Dermis microvascular lymphatic vessel endothelial cell (primary cell): ENCODE measurements around the gene CDC42. TPM values are rescaled to one million over a fixed set of nuclear protein-coding genes. Genes with fewer than 3 reads are reported as not detected.

Experiments
- DNase-seq, 2 donors: peaks; one replicate each; pipeline versions ENCODE4 v3.0.0 to v3.0.0-alpha.2; 2010; ENCODE audit warnings: low read depth in 2 of 2
- total RNA-seq: library from RNA; depleted of rRNA; stranded (reverse); fragments of >200 nt; gene quantifications from 2 replicates; pipeline ENCODE4 v1.2.1, GENCODE V29; 2014

Gene CDC42
- total RNA-seq, 1 donor from 2014 or later, result 802 TPM

DNA sequence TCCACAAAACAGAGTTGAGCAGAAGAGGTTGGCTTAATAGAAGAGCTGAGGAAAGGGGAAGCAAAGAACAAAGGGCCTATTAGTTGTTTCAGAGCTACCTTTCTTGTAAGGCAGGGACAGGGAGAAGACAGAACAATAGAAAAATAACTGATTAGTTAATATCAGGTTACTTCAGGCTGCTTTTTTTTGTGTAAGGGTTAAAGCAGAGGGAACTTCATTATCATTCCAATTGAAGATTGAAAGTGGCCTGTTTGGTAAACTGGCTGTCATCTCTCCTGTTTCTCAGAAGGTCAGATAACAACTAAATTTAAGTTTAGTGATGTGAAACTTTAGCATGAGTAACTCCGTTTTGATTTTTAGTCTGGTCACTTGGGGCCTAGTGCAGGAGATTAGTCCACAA is 22.3 kb downstream of the CDC42 start:
- DNase-seq, result no peak

DNA sequence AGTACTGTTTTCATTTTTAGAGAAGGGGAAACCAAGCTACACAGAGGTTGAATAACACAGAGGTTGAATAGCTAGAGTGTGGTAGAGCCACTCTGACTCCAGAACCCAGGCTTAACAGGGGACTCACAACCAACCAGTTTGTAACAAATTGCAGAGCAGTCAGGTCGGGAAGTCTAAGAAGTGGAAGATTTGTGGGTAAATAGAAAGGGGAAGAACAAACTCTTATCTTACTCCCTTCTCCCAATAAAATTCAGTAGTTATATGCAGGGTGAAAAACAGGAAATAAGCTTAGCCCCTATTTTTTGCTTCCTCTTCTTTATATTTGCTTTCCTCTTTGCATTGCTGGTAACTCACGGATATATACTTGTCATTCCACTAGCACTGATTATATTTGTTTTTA is 23.2 kb downstream of the CDC42 start:
- no peak for DNase-seq

DNA sequence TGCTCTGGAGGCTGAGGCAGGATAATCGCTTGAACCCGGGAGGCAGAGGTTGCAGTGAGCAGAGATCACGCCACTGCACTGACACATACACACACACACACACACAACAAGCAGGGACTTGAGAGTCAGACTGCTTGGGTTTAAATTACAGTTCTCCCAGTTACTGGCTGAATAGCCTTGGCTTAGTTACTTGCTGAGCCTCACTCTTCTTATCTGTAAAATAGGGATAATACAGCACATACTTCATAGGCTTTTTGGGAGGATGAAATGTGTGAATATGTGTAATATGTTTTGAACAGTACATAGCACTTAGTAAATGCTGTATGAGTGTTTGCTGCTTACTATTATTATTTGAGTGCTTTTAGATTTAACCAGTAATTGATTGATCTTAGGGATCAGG is 23.8 kb downstream of the CDC42 start:
- no peak for DNase-seq

- peak in 1 of 2 donors; percentile 31 for DNase-seq
These were observed 25.2 kb downstream of the CDC42 start for GRCh38 chr1:22077728-22078127.

DNA sequence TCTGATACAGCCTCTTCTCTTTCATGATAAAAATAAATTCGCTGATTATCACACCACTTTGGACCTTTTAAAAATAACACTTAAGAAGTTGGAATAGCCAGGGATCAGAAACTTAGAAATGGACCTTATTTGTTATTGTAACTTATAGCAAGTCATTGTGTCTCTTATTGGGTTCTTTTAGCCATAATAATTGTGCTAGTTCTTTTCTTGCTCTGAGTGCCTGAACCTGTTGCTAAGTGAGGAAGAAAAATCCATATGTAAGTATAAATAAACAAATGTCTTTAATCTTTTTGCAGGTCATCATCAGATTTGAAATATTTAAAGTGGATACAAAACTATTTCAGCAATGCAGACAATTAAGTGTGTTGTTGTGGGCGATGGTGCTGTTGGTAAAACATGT is 25.6 kb downstream of the CDC42 start:
- DNase-seq, result no peak

GRCh38 chr1:22080191-22080590 is 27.7 kb downstream of the CDC42 start:
- DNase-seq, result no peak

DNA sequence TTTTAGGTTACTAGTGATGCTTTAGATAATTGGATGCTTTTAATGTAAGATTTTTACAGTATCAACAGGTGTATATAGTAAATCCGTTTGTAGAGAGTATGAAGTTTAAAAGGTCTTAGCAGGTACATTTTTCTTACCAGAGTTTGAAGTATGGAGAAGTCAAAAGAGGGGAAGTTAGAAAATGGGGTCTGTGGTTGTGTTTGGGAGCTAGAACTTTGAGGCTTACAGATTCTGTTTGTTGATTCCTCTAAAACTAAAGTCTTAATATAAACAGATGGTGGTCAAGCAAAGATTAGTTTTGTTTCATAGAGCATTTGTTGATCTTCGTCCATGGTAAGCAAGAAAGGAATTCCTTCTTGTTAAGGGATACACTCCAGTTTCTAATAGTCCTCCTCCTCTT is 35.8 kb downstream of the CDC42 start:
- no peak for DNase-seq

DNA sequence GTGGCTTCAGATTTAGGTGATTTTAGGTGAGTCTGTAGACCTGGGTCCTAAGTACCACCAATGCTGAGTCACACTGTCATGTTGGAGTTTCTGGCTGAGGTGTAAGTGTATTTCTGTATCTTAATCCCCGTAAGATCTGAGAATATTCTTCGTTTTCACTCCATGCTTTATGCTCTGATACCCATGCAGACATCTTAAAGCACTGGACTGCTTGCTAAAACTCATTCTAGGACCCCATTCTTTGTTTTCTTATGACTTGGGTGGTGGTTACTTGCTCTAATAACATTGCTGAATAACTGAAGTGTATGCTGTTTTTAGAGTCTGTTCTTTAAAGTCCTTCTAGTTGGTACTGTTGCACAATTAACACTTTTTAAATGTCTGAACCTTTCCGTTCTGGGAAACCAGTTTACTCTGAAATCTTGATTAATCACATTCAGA is 36.6 kb downstream of the CDC42 start:
- DNase-seq, result no peak

DNA sequence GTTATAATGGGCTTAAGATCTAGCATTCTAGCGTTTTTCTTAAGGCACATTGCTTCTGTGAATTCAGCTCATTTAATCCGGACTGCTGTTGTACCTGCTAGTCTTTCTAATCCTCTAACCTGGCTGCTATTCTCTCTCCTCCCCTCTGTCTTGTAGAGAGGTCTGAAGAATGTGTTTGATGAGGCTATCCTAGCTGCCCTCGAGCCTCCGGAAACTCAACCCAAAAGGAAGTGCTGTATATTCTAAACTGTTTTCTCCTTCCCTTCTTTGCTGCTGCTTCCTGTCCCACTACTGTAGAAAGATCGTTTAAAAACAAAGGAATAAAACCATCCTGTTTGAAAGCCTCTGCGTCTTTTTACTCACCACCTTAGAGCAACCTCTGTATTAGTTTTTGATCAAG is 37.3 kb downstream of the CDC42 start:
- DNase-seq, result peak in 1 of 2 donors; percentile 28

DNA sequence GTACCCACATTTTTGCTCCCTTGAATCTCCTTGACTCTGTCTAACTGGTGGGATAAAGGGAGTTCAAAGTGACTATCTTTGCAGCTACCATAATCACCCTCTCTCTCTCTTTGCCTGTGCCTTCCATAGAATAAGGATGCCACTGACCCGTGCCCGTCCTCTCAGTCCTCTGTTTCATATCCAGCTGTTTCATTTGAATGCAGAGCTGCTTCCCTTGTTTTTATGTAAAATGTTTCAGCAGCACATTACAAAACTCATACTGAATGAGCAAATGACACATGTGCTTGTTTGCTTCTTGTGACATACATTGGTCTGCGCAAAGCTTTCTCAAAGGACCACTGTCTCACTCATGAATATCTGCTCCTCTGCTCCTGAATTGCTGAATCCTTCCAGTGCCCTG is 38.4 kb downstream of the CDC42 start:
- DNase-seq, result no peak

DNA sequence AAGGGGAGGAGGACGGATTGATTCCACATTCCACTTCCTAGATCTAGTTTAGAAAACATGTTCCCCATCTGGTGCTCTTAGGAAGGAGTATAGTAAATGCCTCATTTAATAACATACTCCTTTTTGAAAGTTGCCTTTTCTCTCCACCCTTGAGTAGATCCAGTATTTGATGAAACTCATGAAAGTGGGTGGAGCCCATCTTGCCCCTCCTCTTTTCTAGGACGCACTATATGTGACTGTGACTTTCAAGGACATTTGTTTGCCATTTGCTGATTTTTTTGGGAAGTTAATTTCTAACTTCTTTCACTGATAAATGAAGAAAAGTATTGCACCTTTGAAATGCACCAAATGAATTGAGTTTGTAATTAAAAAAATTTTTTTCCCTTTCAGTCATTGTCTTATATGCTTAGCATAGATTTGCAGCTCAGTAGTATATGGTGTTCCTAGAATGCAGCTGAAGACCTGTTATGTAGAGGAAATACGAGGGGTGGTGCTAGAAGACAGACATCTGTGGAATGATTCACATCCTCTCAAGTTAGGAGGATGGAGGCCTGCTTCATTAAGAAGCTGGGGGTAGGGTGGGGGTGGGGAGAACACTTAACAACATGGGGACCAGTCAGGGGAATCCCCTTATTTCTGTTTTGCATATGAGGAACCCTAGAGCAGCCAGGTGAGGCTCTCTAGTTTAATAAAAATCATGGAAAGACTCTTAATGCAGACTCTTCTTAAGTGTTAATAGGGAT is 39.7 kb downstream of the CDC42 start:
- DNase-seq, result peak in 1 of 2 donors; percentile 72

DNA sequence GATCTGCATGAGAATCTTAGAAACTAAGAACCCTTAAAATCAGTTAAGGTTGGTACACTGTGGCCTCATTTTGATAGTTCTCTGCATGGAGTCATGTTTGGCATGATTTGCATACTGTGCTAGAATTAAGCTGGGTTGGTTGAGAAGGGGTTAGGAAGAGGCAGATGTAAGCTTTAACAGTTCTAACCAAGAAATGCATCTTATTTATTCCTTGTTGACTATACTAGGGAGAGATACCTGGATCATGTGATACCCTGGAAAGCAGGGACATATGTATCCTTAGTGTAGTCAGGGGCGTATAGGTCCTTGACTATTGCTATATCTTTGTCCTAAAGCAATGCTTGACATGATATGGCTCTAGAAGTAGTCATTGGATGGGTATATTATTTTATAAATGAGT is 41.0 kb downstream of the CDC42 start:
- no peak for DNase-seq

DNA sequence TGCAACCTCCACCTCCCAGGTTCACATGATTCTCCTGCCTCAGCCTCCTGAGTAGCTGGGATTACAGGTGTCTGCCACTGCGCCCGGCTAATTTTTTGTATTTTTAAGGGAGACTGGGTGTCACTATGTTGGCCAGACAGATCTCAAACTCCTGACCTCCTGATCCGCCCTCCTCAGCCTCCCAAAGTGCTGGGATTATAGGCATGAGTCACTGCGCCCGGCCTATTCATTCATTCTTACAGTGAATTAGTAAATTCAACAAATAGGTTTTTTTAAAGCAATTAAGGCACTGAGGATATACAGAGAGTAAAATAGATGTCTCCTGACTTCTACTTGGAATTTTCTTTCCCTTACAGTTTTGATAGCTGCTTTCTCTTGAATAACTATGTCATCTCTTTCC is 43.5 kb downstream of the CDC42 start:
- DNase-seq, result no peak

DNA sequence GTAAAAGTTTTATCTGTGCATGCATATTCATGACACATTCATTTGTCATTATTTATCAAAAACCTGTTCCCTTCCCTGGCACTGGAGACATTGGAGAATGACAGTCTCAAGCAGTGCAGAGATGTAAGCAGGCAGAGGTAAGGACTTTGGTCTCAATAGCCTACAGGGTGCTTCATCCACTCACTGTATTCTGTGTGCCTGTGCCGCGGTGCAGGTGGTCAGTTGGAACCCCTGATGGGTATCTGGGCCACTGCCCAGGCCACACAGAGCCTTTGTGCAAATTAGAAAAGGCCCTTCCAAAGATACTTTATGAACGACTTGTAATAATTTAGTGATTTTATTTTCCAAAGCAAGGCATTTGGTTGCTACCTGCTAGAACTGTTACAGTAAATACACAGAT is 44.0 kb downstream of the CDC42 start:
- DNase-seq, result no peak

DNA sequence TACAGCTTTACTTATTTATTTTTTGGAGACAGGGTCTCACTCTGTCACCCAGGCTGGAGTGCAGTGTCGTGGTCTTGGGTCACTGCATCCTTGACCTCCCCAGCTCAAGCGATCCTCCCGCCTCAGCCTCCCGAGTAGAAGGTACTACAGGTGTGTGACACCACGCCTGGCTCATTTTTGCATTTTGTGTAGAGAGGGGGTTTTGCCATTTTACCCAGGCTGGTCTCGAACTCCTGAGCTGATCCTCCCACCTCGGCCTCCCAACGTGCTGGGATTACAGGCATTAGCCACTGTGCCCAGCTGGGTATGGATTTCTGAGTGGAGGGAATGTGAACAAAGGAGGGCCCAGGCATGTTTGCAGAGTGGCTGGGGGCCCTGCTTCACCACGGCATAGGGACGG is 46.2 kb downstream of the CDC42 start:
- DNase-seq, result no peak

DNA sequence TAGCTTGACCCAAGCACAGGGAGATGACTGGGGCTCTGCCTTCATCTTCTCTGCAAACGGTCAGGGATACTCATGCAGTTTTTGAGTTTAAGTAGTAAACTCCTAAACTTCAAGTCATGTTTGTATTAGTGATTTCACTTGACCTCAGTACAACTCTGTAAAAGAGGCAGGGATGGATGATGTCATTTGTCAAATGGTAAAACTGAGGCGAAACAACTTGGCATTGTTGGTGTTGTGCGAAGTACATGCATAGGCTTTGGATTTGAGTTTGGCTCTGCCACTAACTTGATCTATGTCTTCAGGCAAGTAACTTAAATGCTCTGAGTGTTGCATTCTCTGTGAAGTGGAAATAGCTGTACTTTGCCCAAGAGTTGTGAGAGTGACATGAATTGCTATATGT is 47.7 kb downstream of the CDC42 start:
- DNase-seq, result no peak

DNA sequence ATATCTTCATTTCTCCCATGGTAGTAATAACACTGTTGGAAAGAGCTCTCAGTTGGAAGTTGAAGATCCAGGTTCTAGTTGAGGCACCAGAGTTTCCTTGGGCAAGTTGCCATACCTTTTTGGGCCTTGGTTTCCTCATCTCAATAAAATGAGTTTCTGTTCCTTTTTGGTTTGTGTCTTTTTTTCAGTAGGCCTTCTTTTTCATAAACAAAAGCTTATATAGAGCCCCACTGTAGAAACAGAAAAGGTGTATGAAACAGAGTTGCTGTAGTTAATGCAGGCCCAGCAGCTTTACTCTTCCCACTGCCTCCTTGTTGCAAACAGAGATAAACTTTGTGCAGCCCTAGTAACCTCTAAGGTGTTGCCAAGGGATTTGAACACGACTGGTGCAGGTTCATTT is 48.7 kb downstream of the CDC42 start:
- DNase-seq, result no peak

DNA sequence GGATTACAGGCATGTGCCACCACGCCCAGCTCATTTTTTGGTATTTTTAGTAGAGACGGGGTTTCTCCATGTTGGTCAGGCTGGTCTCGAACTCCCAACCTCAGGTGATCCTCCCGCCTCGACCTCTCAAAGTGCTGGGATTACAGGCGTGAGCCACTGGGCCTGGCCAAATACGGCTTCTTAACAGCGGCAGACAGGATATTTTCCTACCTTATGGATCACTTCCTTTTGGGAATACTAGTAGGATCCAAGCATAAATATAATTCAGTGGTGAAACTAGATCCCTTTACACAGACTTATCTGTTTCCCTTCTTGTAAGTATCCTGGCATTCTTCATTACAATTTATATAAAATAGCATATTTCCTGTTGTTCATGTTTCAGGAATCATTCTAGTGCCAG is 49.5 kb downstream of the CDC42 start:
- DNase-seq, result peak in 1 of 2 donors; percentile 62

DNA sequence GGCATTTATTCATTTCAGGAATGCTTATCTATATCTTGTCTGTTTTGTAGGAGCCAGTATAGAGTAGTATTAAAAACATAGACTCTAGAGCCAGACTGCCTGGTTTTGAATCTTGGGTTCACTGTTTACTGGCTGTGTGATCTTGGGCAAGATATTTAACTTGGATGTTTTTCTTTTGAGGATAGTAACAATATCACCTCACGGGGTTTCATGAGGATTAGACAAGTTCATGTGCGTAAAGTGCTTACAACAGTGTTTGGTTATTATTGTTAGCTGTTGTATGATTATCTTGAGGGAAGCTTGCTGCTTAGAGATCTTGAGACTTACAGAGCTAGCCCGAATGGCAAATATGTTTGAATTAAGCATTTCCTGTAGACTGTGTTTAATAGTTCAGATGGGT is 50.2 kb downstream of the CDC42 start:
- no peak for DNase-seq

DNA sequence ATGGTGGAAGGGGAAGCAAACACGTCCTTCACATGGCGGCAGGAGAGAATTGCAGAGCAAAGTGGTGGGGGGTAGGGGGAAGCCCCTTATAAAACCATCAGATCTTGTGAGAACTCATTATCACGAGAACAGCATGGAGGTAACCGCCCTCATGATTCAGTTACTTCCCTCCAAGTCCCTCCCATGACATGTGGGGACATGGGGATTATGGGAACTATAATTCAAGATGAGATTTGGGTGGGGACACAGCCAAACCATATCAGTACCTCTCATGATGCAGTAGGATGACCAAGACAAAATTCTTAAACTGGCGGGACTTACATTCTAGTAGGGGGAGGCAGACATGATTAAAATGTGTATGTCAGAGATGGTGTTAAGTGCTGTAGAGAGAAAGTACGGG is 51.6 kb downstream of the CDC42 start:
- DNase-seq, result no peak

- no peak for DNase-seq
These were observed 52.4 kb downstream of the CDC42 start for GRCh38 chr1:22104865-22105437.

DNA sequence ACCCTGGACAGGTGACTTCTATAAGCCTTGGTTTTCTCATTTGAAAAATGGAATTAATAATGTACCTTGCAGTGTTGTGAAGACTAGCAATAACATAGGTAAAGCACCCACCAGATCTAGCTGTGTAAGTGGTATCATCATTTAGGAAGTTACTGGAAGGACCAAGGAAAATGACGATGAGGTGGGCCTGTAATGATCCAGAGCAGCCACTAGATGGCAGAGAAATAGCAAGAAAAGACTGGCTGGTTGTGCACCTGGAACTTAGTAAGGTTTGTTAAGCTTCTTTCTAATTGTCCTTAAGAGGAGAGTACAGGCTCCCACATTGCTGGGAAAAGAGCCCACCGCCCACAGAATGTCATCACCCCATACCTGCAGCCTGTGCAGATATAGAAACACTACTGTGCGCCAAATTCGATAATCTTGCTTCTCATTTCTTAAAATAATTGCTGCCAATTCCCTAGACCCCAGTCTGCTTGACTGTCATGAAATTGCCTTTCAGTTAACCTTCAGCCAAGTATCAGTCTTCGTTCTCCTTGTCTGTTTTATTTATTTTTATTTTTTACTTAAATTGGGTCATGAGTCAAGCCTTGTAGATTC is 53.2 kb downstream of the CDC42 start:
- DNase-seq, result peak; percentile 38 to 71

DNA sequence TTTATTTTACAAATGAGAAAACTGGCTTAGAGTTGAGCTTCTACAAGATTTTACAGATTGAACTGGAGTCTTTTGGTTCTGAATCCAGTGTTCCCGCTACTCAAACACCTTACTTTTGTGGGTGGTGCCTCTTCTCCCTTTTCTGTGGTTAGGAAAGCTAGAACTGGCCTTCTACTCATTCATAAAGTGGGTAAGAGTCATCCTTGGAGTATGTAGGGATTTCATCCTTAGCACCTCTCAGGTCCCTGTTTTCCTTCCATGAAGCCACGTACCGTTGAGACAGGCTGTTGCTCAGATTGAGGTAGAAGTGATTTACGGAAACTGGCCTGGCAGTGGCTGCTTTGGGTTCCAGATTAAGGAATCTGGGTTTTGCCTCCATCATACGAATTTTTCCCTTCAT is 54.6 kb downstream of the CDC42 start:
- DNase-seq, result no peak
